Activated CD8-positive, alpha-beta T cell treated with anti-CD3 and anti-CD28 coated beads, Interleukin-2, amount 10 ng/mL, durations not matched to agents 7 days and 5 days (primary cell): ENCODE results near the gene C11orf21. TPM values are rescaled to one million over a fixed set of nuclear protein-coding genes. Genes with fewer than 3 reads are reported as not detected.
"Not testable (repeated sequence)": the region's sequence is repeated elsewhere in the genome, so short reads cannot be mapped to it uniquely, and the experiment has no call there.

ENCODE experiments used
- ATAC-seq: fragments of 150-1000 bp; cut with Tn5 transposase; one replicate; pipeline ENCODE4 v1.10.0; 2021; ENCODE audit warnings: moderate library complexity
- CTCF ChIA-PET: fragments of 350-600 bp; sonication (Branson Sonifier 250); formaldehyde crosslinking; loops from one replicate; lab custom pipeline; 2021; ENCODE audit warnings: antibody characterized with exemption; lab: Charles Lee
- POLR2A ChIA-PET: fragments of 350-600 bp; sonication (Branson Sonifier 250); formaldehyde crosslinking; loops from one replicate; lab custom pipeline; 2021; ENCODE audit warnings: antibody characterized with exemption; lab: Charles Lee
- DNase-seq: peaks from one replicate; pipeline ENCODE4 v3.0.0-alpha.2; 2020
- H3K27ac Mint-ChIP-seq: one replicate; pipeline ENCODE4 v1.8.0; 2021; ENCODE audit warnings: mild to moderate bottlenecking, mixed read lengths
- H3K27me3 Mint-ChIP-seq: one replicate; pipeline ENCODE4 v1.8.0; 2021; ENCODE audit warnings: low read depth, mixed read lengths
- H3K36me3 Mint-ChIP-seq: one replicate; pipeline ENCODE4 v1.8.0; 2021; ENCODE audit warnings: low read depth, mixed read lengths
- H3K4me1 Mint-ChIP-seq: one replicate; pipeline ENCODE4 v1.8.0; 2021; ENCODE audit warnings: low read depth, mixed read lengths
- H3K4me3 Mint-ChIP-seq: one replicate; pipeline ENCODE4 v1.8.0; 2021; ENCODE audit warnings: mild to moderate bottlenecking, mixed read lengths
- H3K9me3 Mint-ChIP-seq: one replicate; pipeline ENCODE4 v1.8.0; 2022; ENCODE audit warnings: mixed read lengths; ENCODE audit not compliant: insufficient read depth
- total RNA-seq, 2 experiments: library from RNA; stranded (reverse); gene quantifications; one replicate each; pipeline ENCODE4 v1.2.3, GENCODE V29; 2021

The C11orf21 gene
- total RNA-seq, 2 experiments from 2014 or later: 37.1 to 43.2 TPM

DNA sequence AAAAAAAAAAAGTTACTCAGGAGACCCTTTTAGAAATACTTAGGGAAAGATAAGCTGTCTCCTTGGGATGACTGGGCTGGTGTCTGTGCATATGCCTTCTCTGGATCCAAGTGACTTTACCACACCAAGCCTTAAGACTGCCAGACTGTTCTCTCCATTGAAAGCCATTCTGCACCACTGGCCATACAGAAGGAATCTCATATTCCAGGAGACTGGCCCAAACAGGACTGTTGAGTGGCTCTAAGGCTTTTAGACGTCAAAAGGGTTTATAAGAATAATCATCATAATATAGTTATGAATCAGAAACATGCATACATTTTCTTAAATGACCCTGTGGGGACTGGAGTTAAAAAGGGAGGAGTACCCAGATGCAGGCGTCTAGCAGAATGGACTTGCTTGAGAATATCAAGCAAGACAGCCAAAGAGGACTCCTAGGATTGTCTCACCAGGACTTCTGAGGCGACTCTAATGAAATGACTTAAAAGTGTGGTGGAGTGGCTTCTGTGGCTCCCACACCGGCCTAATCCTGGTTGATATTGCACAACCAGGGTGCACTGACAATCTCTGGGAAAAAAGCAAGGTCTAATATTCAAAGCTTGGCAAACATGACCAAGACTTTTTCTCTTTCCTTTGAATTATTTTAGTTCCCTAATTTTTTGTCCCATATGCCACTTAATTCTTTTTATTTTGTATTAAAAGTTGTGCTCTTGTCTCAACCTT, 31.9 kb upstream of the C11orf21 start:
- CTCF ChIA-PET, ATAC-seq, DNase-seq, POLR2A ChIA-PET, H3K27ac Mint-ChIP-seq, H3K4me3 Mint-ChIP-seq, H3K36me3 Mint-ChIP-seq, H3K4me1 Mint-ChIP-seq: not testable (repeated sequence)
- Mint-ChIP-seq H3K9me3 (peaks cover 11% of the 10 kb centered on the region), H3K27me3 (peaks cover 13% of the 10 kb centered on the region)

DNA sequence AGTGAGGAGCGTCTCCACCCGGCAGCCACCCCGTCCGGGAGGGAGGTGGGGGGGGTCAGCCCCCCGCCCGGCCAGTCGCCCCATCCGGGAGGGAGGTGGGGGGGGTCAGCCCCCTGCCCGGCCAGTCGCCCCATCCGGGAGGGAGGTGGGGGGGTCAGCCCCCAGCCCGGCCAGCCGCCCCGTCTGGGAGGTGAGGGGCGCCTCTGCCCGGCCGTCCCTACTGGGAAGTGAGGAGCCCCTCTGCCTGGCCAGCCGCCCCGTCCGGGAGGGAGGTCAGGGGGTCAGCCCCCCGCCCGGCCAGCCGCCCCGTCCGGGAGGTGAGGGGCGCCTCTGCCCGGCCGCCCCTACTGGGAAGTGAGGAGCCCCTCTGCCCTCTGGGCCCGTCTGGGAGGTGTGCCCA, 30.9 kb upstream of the C11orf21 start:
- POLR2A ChIA-PET, CTCF ChIA-PET, H3K4me3 Mint-ChIP-seq, ATAC-seq, H3K27ac Mint-ChIP-seq, H3K4me1 Mint-ChIP-seq, DNase-seq, H3K27me3 Mint-ChIP-seq, H3K36me3 Mint-ChIP-seq: not testable (repeated sequence)
- H3K9me3 Mint-ChIP-seq: peaks cover 11% of the 10 kb centered on the region

DNA sequence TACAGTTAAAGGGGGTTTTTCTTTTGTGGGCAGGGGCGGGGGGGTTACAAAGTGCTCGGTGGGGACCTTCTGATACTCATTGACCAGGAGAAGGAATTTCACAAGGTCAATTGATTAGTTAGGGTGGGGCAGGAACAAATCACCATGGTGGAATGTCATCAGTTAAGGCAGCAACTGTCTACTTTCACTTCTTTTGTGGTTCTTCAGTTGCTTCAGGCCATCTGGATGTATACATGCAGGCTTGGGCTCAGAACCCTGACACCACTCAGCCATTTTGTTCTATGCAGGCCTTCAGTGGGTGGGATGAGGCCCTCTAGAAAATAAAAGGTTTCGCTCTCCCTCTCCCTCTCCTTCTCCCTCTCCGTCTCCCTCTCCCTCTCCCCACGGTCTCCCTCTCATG, 29.7 kb upstream of the C11orf21 start:
- POLR2A ChIA-PET: no interaction called here
- H3K27ac Mint-ChIP-seq: no peak overlapping the region

DNA sequence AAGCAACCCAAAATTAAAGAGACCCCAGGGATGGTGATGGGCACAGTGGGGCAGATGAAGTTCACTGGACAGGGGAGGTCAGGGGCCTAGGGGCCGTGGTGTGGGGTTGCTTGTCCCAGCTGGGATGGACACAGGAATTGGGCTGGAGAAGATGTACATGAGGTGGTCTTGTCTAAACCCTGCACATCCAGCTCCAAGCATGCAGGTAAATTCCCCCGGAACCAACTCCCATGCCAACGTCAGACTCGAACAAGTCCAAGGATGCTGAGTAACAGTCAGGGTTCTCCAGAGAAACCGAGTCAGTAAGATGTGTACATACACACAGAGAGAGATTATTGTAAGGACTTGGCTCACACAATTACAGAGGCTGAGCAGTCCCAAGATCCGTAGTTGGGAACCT, 29.0 kb upstream of the C11orf21 start:
- POLR2A ChIA-PET: no interaction called here
- H3K27ac Mint-ChIP-seq: no peak overlapping the region
- ATAC-seq (no peak), DNase-seq (no peak)
- peaks cover 11% of the 10 kb centered on the region for H3K9me3 Mint-ChIP-seq
- no peaks in the 10 kb centered on the region for H3K4me1 Mint-ChIP-seq
- no peaks in the 10 kb centered on the region for H3K36me3 Mint-ChIP-seq
- CTCF ChIA-PET: interaction anchor here (2.2 kb wide), 1 partner anchor 25 kb away, joined by 9 read pairs; no protein-coding TSS in a partner anchor
- peaks cover 6% of the 10 kb centered on the region for H3K27me3 Mint-ChIP-seq
- H3K4me3 Mint-ChIP-seq: no peak overlapping the region

More for the DNA sequence above, 29.7 kb upstream of the C11orf21 start:
- ATAC-seq (no peak), DNase-seq (no peak)
- Mint-ChIP-seq H3K36me3 (no peaks in the 10 kb centered on the region), H3K4me1 (no peaks in the 10 kb centered on the region), H3K27me3 (peaks cover 3% of the 10 kb centered on the region), H3K9me3 (peaks cover 11% of the 10 kb centered on the region), H3K4me3 (no peak overlapping the region)
- CTCF ChIA-PET: no interaction called here

DNA sequence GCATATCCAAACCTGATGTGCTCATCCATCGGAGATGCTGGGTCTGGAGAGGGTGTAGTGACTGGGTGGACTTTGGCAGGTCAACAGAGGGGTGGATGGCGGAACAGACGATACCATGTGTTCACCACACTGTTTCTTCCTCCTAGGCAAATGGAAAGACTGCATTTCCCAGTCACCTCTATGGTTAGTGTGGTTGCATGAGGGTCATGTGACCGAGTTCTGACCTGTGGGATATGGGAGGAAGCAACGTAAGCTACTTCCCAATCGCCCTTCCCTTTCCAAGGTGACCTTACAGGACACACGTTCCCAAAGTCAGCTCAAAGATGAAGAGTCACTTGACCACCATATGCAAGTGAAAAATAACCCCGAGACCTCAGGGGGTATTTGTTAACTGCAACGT, 27.8 kb upstream of the C11orf21 start:
- no peaks in the 10 kb centered on the region for H3K4me1 Mint-ChIP-seq
- ATAC-seq (no peak), DNase-seq (no peak)
- no peak overlapping the region for H3K27ac Mint-ChIP-seq
- CTCF ChIA-PET: interaction anchor here (1.6 to 2.2 kb wide), 2 partner anchors 24 to 26 kb away, joined by 3 to 9 read pairs; no protein-coding TSS in a partner anchor
- peaks cover 7% of the 10 kb centered on the region for H3K27me3 Mint-ChIP-seq
- H3K4me3 Mint-ChIP-seq: no peak overlapping the region
- no peaks in the 10 kb centered on the region for H3K36me3 Mint-ChIP-seq
- H3K9me3 Mint-ChIP-seq: peaks cover 11% of the 10 kb centered on the region
- POLR2A ChIA-PET: no interaction called here

DNA sequence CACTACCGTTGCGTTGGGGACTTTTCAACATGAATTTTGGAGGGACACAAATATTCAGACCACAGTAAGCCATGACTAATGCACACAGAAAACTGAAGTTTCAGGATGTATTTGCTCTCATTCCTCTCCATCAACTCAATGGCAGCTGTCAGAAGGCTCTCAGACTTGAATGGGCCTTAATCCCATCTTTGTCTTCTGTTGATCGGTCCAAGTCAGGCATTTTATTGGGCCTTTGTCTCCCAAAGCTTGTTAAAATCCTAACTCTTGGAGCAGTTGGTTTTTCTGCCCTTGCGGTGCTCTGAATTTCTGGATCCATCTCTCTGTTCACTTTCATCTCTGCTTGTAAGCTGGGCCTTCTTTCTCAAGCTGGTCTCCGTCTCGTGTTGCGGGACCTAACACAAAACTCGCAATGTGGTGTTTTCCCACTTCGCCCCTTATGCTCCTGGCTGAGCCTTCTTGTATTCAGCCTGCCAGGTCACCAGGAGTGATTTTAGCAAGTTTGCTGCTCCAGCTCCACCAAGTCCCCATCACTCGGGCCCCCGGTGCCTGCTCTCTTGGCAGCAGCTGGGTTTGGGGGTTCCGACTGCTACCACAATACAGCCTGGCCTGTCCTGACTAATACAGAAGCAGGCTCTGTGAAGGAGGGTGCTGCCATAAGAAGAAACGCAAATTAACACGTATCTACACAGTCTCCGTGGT, 27.1 kb upstream of the C11orf21 start:
- Mint-ChIP-seq H3K9me3 (peaks cover 11% of the 10 kb centered on the region), H3K36me3 (no peaks in the 10 kb centered on the region), H3K4me1 (no peaks in the 10 kb centered on the region), H3K4me3 (no peak overlapping the region), H3K27ac (no peak overlapping the region), H3K27me3 (peaks cover 9% of the 10 kb centered on the region)
- ATAC-seq: no peak
- POLR2A ChIA-PET: no interaction called here
- CTCF ChIA-PET: interaction anchor here (1.6 to 2.2 kb wide), 2 partner anchors 23 to 25 kb away, joined by 3 to 9 read pairs; no protein-coding TSS in a partner anchor
- DNase-seq: no peak

DNA sequence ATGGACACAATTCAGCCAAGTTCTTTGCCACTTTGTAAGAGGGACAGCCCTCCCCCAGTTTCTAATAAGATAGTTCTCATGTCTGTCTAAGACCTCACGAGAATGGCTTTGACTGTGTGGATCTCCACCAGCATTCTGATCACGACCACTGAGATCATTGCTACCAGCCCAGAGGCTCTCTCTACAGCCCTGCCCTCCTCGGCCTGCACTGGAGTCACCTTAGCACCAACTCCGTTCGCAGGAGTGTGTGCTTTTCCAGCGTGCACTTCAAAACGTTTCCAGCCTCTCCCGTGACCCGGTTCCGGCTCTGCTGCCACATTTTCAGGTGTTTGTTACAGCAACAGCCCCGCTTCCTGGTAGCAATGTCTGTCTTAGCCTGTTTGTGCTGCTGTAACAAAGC, 26.3 kb upstream of the C11orf21 start:
- DNase-seq (no peak), ATAC-seq (no peak)
- Mint-ChIP-seq H3K4me1 (no peaks in the 10 kb centered on the region), H3K4me3 (no peak overlapping the region), H3K9me3 (peaks cover 11% of the 10 kb centered on the region), H3K36me3 (no peaks in the 10 kb centered on the region), H3K27ac (no peak overlapping the region), H3K27me3 (peaks cover 17% of the 10 kb centered on the region)
- ChIA-PET CTCF (no interaction called here), POLR2A (no interaction called here)

DNA sequence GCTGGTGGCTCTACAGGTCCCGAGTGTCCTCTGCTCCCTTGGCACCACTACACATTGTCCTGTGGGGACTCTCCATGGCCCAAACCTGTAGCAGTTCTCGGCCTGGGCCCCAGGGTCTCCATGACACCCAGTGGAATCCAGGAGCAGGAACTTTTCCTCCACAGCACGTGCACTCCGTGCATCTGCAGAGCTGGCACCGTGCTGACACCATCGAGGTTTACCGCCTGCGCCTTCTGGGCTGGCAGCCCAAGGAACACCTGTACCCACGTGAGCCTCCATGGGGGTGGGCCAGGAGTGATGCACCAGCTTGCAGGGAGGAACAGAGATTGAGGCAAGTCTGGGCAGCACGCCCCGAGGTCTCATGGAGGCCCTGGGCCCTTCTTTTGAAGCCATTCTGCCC, 25.3 kb upstream of the C11orf21 start:
- H3K27me3 Mint-ChIP-seq: peaks cover 26% of the 10 kb centered on the region
- H3K4me1 Mint-ChIP-seq: no peaks in the 10 kb centered on the region
- H3K27ac Mint-ChIP-seq: no peak overlapping the region
- peaks cover 11% of the 10 kb centered on the region for H3K9me3 Mint-ChIP-seq
- no peaks in the 10 kb centered on the region for H3K36me3 Mint-ChIP-seq
- DNase-seq: no peak
- CTCF ChIA-PET: no interaction called here
- no peak overlapping the region for H3K4me3 Mint-ChIP-seq
- POLR2A ChIA-PET: no interaction called here
- no peak for ATAC-seq

DNA sequence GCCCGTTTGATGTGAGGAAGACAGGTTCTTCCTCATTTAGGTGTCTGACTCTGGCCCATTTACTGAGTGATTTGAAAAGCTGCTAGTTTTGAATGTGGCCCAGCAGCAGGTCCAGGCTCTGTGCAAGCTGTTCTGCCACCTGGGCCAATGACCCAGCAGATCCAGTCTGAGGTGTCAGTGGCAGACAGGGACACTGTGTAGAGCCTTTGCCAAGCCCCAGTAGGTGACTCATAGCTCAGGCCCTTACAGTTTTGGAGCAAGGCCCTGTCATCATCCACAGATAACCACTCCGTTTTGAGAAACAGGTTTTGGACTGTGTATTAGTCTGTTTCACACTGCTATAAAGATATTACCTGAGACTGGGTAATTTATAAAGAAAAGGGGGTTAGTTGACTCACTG, 24.0 kb upstream of the C11orf21 start:
- Mint-ChIP-seq H3K27me3 (peaks cover 35% of the 10 kb centered on the region), H3K9me3 (peaks cover 4% of the 10 kb centered on the region), H3K27ac (no peak overlapping the region), H3K36me3 (no peaks in the 10 kb centered on the region), H3K4me3 (no peak overlapping the region), H3K4me1 (no peaks in the 10 kb centered on the region)
- ATAC-seq (no peak), DNase-seq (no peak)
- CTCF ChIA-PET: interaction anchor here (1.2 kb wide), 1 partner anchor 94 kb away, joined by 3 read pairs; no protein-coding TSS in a partner anchor
- POLR2A ChIA-PET: interaction anchor here (1.5 kb wide), 1 partner anchor 9 kb away, joined by 4 read pairs; no protein-coding TSS in a partner anchor

DNA sequence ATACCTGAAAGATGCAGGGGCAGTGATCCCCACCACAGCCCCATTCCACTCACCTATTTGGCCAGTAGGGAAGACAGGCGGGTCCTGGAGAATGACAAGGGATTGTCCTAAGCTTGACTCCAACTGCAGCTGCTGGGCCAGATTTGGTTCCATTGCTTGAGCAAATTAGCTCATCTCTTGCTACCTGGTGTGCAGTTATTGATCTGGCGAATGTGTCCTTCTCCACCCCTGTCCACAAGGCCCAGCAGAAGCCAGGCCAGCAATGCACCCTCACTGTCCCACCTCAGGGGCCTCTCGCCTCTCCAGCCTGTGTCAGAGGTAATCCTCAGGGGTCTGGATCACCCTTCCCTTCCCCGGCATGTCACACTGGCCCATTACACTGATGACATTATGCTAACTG, 23.4 kb upstream of the C11orf21 start:
- Mint-ChIP-seq H3K4me1 (no peaks in the 10 kb centered on the region), H3K9me3 (no peaks in the 10 kb centered on the region), H3K36me3 (no peaks in the 10 kb centered on the region), H3K27me3 (peaks cover 35% of the 10 kb centered on the region), H3K27ac (no peak overlapping the region), H3K4me3 (no peak overlapping the region)
- POLR2A ChIA-PET: interaction anchor here (1.5 kb wide), 1 partner anchor 8 kb away, joined by 4 read pairs; no protein-coding TSS in a partner anchor
- CTCF ChIA-PET: interaction anchor here (1.2 kb wide), 1 partner anchor 95 kb away, joined by 3 read pairs; no protein-coding TSS in a partner anchor
- DNase-seq (no peak), ATAC-seq (no peak)

DNA sequence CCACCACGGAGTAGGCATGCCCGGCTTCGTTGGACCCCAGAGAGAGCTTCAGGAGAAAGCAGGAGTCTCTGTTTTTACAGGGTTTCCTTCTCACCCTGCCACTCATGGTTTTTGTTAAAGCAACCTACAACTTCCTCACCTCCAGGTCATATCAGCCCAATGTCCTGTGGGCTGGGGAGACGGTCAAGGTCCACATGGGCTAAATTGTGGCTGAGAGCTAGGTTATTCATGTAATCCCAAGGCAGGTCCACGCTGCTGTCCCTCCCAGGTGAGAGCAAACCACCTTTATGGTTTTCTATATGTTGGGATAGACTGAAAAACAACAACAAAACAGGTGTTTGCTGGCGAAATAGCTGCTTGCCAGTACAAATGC, 19.6 kb upstream of the C11orf21 start:
- H3K27ac Mint-ChIP-seq: no peak overlapping the region
- DNase-seq (no peak), ATAC-seq (no peak)
- no peaks in the 10 kb centered on the region for H3K9me3 Mint-ChIP-seq
- POLR2A ChIA-PET: no interaction called here
- no peaks in the 10 kb centered on the region for H3K36me3 Mint-ChIP-seq
- H3K27me3 Mint-ChIP-seq: peaks cover 32% of the 10 kb centered on the region
- CTCF ChIA-PET: interaction anchor here (1.2 kb wide), 1 partner anchor 16 kb away, joined by 3 read pairs; no protein-coding TSS in a partner anchor
- H3K4me1 Mint-ChIP-seq: no peaks in the 10 kb centered on the region
- H3K4me3 Mint-ChIP-seq: no peak overlapping the region
